Measurements from ENCODE around the gene P2RX2.

The P2RX2 gene

DNA sequence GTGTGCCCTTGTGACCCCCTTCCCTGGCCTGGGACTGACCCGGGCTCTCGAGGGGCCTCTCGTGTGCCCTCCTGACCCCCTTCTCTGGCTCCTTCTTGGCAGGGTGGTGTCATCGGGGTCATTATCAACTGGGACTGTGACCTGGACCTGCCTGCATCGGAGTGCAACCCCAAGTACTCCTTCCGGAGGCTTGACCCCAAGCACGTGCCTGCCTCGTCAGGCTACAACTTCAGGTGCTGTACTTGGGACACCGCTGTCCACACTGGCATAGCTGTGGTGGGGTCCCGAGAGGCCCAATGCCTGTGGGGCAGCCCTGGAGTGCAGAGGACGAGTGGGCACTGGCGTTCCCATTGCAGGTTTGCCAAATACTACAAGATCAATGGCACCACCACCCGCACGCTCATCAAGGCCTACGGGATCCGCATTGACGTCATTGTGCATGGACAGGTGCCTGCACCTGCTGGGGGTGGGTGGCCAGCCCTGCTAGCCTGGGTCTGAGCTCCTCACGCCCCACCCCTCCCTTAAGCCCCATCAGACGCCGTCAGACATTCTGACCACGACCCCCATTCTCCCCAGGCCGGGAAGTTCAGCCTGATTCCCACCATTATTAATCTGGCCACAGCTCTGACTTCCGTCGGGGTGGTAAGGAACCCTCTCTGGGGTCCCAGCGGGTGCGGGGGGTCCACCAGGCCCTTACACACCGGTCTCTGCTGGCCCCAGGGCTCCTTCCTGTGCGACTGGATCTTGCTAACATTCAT is 2.5 kb downstream of the P2RX2 start:
- peaks cover 33% of the 10 kb centered on the region for H3K36me3 ChIP-seq (ENCODE audit: control insufficient read depth, insufficient read depth, low read length)
- no peak overlapping the region for H3K4me3 ChIP-seq (ENCODE audit: low read depth, low read length)
- H3K27me3 ChIP-seq (ENCODE audit: control insufficient read depth, insufficient read depth, low read length), result peaks cover 51% of the 10 kb centered on the region
- no peaks in the 10 kb centered on the region for H3K4me1 ChIP-seq (ENCODE audit: control insufficient read depth, insufficient read depth, low read length)
- no peak overlapping the region for H3K9ac ChIP-seq (ENCODE audit: low read length)
- no peak overlapping the region for H3K27ac ChIP-seq (ENCODE audit: low read depth, low read length)
- peaks cover 14% of the 10 kb centered on the region; the same call in 1 of the 2 replicates for H3K9me3 ChIP-seq (ENCODE audit: control insufficient read depth, insufficient read depth, low read depth, low read length)

- Histone ChIP-seq H3K27me3 (ENCODE audit: control insufficient read depth, insufficient read depth, low read length) (peaks cover 44% of the 10 kb centered on the region), H3K9me3 (ENCODE audit: control insufficient read depth, insufficient read depth, low read depth, low read length) (peaks cover 9% of the 10 kb centered on the region; the same call in 1 of the 2 replicates), H3K4me1 (ENCODE audit: control insufficient read depth, insufficient read depth, low read length) (no peaks in the 10 kb centered on the region), H3K36me3 (ENCODE audit: control insufficient read depth, insufficient read depth, low read length) (peaks cover 40% of the 10 kb centered on the region), H3K9ac (ENCODE audit: low read length) (no peak overlapping the region), H3K4me3 (ENCODE audit: low read depth, low read length) (no peak overlapping the region), H3K27ac (ENCODE audit: low read depth, low read length) (no peak overlapping the region)
These were observed 3.3 kb downstream of the P2RX2 start for GRCh38 chr12:132621657-132622435.

DNA sequence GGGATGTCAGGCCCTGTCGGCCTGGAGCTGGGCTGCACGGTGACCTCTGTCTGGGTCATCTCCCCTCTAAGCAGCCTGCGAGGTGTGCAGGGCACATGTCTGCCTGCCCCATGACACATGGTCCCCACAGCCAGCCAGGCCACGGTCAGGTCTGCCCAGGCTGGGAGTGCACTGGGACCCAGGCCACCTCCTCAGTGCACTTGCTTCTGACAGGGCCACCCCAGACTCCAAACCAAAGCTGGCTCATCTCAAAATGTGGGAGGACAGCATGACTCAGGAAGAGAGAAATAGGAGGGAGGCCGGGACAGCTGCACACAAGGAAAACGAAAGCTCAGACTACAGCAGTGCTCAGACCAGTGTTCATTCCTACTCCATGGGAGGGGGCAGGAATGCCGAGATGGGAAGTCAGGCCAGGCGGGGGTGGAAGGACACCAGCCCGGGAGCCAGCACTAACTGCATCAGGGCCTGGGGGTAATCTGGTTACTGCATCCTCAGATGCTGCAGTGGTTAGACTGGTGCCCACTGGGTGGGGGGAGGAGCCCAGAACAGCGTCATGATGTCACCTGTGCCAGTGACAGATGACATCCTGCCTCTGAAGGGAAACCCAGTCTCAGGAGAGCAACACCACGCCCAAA is 4.0 kb downstream of the P2RX2 start:
- H3K36me3 ChIP-seq (ENCODE audit: control insufficient read depth, insufficient read depth, low read length), result peaks cover 45% of the 10 kb centered on the region
- H3K4me1 ChIP-seq (ENCODE audit: control insufficient read depth, insufficient read depth, low read length), result no peaks in the 10 kb centered on the region
- no peak overlapping the region for H3K27ac ChIP-seq (ENCODE audit: low read depth, low read length)

DNA sequence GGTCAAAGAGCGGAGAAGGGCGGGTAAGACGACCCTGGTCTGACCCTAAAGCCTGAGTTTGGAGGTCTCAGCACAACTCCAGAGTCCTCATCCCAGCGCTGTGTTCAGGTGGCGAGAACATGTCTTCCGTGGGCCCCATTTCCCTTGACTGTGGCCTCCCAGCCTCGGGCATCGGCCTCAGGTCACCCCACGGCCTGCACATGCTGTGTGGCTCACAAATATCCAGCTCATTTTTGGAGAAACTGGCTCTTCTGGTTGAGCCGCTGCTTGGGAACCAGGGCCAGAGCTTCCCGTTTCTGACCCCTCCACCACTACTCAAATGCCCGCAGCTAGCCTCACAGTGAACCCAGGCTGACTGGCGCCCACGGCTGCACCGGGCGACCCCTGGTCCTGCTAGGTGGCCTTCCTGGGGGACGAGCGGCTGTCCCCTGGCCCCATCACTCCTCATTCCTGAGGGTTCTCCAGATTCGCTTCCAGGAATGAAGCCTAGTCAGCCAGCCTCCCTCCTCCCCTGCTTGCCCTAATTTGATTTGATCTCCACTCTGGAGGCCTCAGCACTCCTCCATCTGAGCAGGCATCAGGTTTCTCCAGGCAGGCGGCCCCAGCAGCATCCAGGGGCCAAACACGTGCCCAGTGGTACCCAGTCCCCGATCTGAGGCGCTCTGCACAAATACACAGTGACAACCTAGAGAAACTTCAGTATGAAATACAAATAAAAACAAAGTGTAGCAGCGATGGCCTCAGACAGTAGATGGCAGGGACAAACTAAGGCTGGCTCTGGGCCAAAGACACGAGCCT is 4.7 kb downstream of the P2RX2 start:
- Histone ChIP-seq H3K27me3 (ENCODE audit: control insufficient read depth, insufficient read depth, low read length) (peaks cover 30% of the 10 kb centered on the region), H3K9me3 (ENCODE audit: control insufficient read depth, insufficient read depth, low read depth, low read length) (no peaks in the 10 kb centered on the region), H3K27ac (ENCODE audit: low read depth, low read length) (no peak overlapping the region), H3K4me1 (ENCODE audit: control insufficient read depth, insufficient read depth, low read length) (no peaks in the 10 kb centered on the region), H3K4me3 (ENCODE audit: low read depth, low read length) (no peak overlapping the region), H3K9ac (ENCODE audit: low read length) (no peak overlapping the region), H3K36me3 (ENCODE audit: control insufficient read depth, insufficient read depth, low read length) (peaks cover 48% of the 10 kb centered on the region)

More for the DNA sequence above, 4.0 kb downstream of the P2RX2 start:
- Histone ChIP-seq H3K9ac (ENCODE audit: low read length) (no peak overlapping the region), H3K9me3 (ENCODE audit: control insufficient read depth, insufficient read depth, low read depth, low read length) (peaks cover 2% of the 10 kb centered on the region; the same call in 1 of the 2 replicates), H3K27me3 (ENCODE audit: control insufficient read depth, insufficient read depth, low read length) (peaks cover 37% of the 10 kb centered on the region), H3K4me3 (ENCODE audit: low read depth, low read length) (no peak overlapping the region)

DNA sequence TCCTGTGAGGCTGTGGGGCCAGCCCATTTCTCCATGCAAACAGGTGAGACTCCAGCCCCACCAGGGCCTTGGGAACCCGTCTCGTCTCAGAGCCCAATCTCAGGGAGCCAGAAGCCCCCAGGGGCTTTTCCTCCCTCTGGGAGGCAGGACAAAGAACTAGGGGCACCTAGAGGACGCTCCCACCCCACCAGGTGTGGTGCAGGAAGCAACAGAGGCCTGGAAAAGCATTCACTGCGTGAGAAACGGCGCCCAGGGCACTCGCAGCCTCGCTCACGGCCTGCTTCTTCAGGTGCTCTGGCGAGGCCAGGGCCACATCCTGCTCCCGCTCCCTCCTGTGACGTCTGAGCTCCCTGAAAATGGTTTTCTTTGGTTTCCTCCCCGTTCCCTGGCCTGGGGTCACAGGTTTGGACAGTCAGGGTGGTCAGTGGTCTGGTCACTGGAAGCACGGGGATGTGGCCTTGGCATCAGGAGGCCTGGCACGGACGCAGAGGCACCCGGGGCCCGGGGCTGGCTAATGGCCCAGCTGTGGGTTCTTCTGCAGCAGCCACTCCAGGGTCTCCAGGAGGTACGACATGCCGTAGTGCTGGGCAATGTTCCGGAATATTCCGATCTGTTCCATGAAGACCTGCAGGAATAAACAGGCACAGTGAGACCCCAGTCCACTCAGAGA is 5.7 kb downstream of the P2RX2 start:
- no peak overlapping the region for H3K9ac ChIP-seq (ENCODE audit: low read length)
- H3K36me3 ChIP-seq (ENCODE audit: control insufficient read depth, insufficient read depth, low read length), result peaks cover 57% of the 10 kb centered on the region
- H3K9me3 ChIP-seq (ENCODE audit: control insufficient read depth, insufficient read depth, low read depth, low read length), result no peaks in the 10 kb centered on the region
- H3K27me3 ChIP-seq (ENCODE audit: control insufficient read depth, insufficient read depth, low read length), result peaks cover 22% of the 10 kb centered on the region
- no peaks in the 10 kb centered on the region for H3K4me1 ChIP-seq (ENCODE audit: control insufficient read depth, insufficient read depth, low read length)
- no peak overlapping the region for H3K4me3 ChIP-seq (ENCODE audit: low read depth, low read length)
- no peak overlapping the region for H3K27ac ChIP-seq (ENCODE audit: low read depth, low read length)

DNA sequence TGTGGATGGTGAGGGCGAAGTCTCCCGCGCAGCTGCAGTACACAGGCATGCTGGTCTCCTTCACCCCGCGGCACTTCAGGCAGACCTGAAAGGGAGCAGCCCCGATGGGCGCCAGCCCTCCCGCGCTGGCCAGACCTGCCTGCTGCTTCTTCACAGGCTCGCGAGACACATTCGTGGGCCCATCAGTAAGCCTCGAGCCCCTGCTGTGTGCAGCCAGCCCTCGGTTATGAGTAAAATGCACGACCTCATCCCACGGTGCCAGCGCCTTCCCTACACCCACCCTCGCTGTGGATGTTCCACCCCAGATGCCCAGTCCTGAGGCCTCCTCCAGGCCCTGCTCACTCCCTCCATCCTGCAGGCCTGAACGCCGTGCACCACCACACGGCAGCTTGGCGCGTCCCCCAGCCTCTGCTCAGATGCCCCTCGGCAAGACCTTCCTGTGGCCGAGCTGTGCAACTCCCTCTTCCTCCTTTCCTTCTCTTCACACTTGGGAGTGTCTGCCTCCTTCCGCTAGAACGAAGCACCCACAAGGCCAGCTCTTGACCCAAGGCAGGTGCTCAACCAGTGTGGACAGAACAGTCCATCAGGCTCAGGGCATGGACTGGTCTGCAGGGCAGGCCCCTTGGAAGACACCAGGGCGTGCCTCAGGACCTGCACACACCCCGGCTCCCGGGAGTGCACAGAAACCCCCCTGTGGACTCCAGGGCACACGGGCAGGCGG is 6.5 kb downstream of the P2RX2 start:
- no peak overlapping the region for H3K4me3 ChIP-seq (ENCODE audit: low read depth, low read length)
- H3K9ac ChIP-seq (ENCODE audit: low read length), result no peak overlapping the region
- H3K27ac ChIP-seq (ENCODE audit: low read depth, low read length), result no peak overlapping the region
- H3K9me3 ChIP-seq (ENCODE audit: control insufficient read depth, insufficient read depth, low read depth, low read length), result no peaks in the 10 kb centered on the region
- H3K27me3 ChIP-seq (ENCODE audit: control insufficient read depth, insufficient read depth, low read length), result peaks cover 15% of the 10 kb centered on the region
- H3K36me3 ChIP-seq (ENCODE audit: control insufficient read depth, insufficient read depth, low read length), result peaks cover 64% of the 10 kb centered on the region
- H3K4me1 ChIP-seq (ENCODE audit: control insufficient read depth, insufficient read depth, low read length), result no peaks in the 10 kb centered on the region

GRCh38 chr12:132625731-132626430 is 7.3 kb downstream of the P2RX2 start:
- Histone ChIP-seq H3K4me1 (ENCODE audit: control insufficient read depth, insufficient read depth, low read length) (no peaks in the 10 kb centered on the region), H3K4me3 (ENCODE audit: low read depth, low read length) (no peak overlapping the region), H3K9me3 (ENCODE audit: control insufficient read depth, insufficient read depth, low read depth, low read length) (no peaks in the 10 kb centered on the region), H3K27ac (ENCODE audit: low read depth, low read length) (no peak overlapping the region), H3K36me3 (ENCODE audit: control insufficient read depth, insufficient read depth, low read length) (peaks cover 72% of the 10 kb centered on the region), H3K27me3 (ENCODE audit: control insufficient read depth, insufficient read depth, low read length) (peaks cover 7% of the 10 kb centered on the region), H3K9ac (ENCODE audit: low read length) (no peak overlapping the region)

- H3K4me3 ChIP-seq (ENCODE audit: low read depth, low read length), result no peak overlapping the region
- no peaks in the 10 kb centered on the region for H3K9me3 ChIP-seq (ENCODE audit: control insufficient read depth, insufficient read depth, low read depth, low read length)
- no peaks in the 10 kb centered on the region for H3K4me1 ChIP-seq (ENCODE audit: control insufficient read depth, insufficient read depth, low read length)
- no peaks in the 10 kb centered on the region for H3K27me3 ChIP-seq (ENCODE audit: control insufficient read depth, insufficient read depth, low read length)
- peaks cover 91% of the 10 kb centered on the region for H3K36me3 ChIP-seq (ENCODE audit: control insufficient read depth, insufficient read depth, low read length)
- no peak overlapping the region for H3K27ac ChIP-seq (ENCODE audit: low read depth, low read length)
- no peak overlapping the region for H3K9ac ChIP-seq (ENCODE audit: low read length)
These were observed 10.8 kb downstream of the P2RX2 start for GRCh38 chr12:132629330-132629729.

DNA sequence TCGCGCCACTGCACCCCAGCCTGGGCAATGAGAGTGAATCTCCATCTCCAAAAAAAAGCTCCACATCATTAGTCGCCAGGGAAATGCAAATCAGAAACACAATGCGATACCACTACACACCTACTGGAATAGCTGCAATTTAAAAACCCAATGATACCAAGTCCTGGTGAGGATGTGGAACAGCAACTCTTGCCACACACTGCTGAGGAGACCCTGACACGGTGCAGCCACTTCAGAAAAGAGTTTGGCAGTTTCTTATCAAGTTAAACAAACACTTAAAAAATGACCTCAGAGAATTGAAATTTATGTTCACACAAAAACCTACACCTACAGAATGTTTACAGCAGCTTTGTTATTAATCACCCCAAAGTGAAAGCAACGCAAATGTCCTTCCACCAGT is 12.1 kb downstream of the P2RX2 start:
- Histone ChIP-seq H3K27me3 (ENCODE audit: control insufficient read depth, insufficient read depth, low read length) (no peaks in the 10 kb centered on the region), H3K4me1 (ENCODE audit: control insufficient read depth, insufficient read depth, low read length) (no peaks in the 10 kb centered on the region), H3K4me3 (ENCODE audit: low read depth, low read length) (no peak overlapping the region), H3K36me3 (ENCODE audit: control insufficient read depth, insufficient read depth, low read length) (peaks cover 91% of the 10 kb centered on the region), H3K9me3 (ENCODE audit: control insufficient read depth, insufficient read depth, low read depth, low read length) (no peaks in the 10 kb centered on the region), H3K27ac (ENCODE audit: low read depth, low read length) (no peak overlapping the region), H3K9ac (ENCODE audit: low read length) (no peak overlapping the region)

Measured in HUES6 (cell line).